ENCODE data around the gene MBNL2. TPM values are rescaled to one million over a fixed set of nuclear protein-coding genes. Genes with fewer than 3 reads are reported as not detected.

MBNL2 gene
- total and polyA plus RNA-seq, 10 of the 15 experiments (the other 5 are each of a cell fraction or from before 2014, with no cell fraction given) = 1.6 to 9.7 (median 6.7) TPM

DNA sequence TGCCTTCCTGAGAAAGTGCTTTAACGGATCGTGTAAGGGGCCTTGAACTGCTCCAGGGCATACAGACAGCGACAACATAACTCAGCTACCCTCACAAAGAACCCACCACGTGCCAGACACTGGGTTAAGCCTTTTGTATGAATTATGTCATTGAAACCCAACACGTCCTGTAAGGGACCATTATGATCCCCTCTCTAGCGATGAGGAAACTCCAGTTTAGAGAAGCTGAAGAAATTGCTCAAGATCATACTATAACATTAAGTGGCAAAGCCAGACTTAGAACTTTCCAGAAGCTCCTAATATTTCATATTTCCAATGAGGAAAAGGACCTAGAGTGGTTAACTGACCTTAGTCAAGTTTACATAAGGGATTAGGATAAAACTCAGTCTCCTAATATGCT lies 154.8 kb downstream of the MBNL2 start:
- Histone ChIP-seq H3K4me1 (ENCODE audit: control insufficient read depth, insufficient read depth, low read length) (no peaks in the 10 kb centered on the region), H3K9ac (ENCODE audit: control insufficient read depth, insufficient read depth, low read length) (no peak overlapping the region), H4K20me1 (ENCODE audit: control insufficient read depth, insufficient read depth) (no peaks in the 10 kb centered on the region), H2AFZ (ENCODE audit: control insufficient read depth, low read depth, low read length) (no peak overlapping the region), H3K36me3 (ENCODE audit: control insufficient read depth in 2 of 2, insufficient read depth in 2 of 2, low read length in 1 of 2) (no peaks in the 10 kb centered on the region), H3K79me2 (ENCODE audit: control insufficient read depth, insufficient read depth, low read length) (no peaks in the 10 kb centered on the region), H3K9me3 (replicated peaks; ENCODE audit: control insufficient read depth, insufficient read depth, low read length) (no peaks in the 10 kb centered on the region), H3K27me3 (replicated peaks in 1 of 2; ENCODE audit: control insufficient read depth in 2 of 2, insufficient read depth in 2 of 2, low read length in 1 of 2) (no peaks in the 10 kb centered on the region), H3K4me2 (ENCODE audit: control insufficient read depth, insufficient read depth) (no peak overlapping the region), H3K27ac (ENCODE audit: control insufficient read depth, insufficient read depth) (no peak overlapping the region), H3K4me3 (no peak overlapping the region)
- ATAC-seq (no peak), DNase-seq (ENCODE audit: low read depth, low spot score) (no peak), FAIRE-seq (no peak)
- WGBS (ENCODE audit: insufficient coverage, insufficient replicate concordance, low lambda C conversion rate, missing lambda C conversion rate) = 91% methylated on average over 6 of the region's 6 CpGs
- no TSS peak for BruUV-seq (replicated peaks)
- in situ Hi-C loops (cut with MboI) (no loop called here), intact Hi-C loops (cut with micrococcal nuclease; ENCODE audit: unreplicated experiment) (no loop called here)
- SMC1A ChIA-PET (ENCODE audit: uncharacterized antibody, unreplicated experiment) = interaction anchor here (0.6 kb wide), 1 partner anchor 88 kb away, joined by 3 read pairs; no protein-coding TSS in a partner anchor
- CTCF ChIA-PET = interaction anchor here (1.1 kb wide), 1 partner anchor 21 kb away, joined by 3 read pairs; no protein-coding TSS in a partner anchor
- RAD21 ChIA-PET (ENCODE audit: unreplicated experiment) = interaction anchor here (0.6 kb wide), 1 partner anchor 19 kb away, joined by 3 read pairs; no protein-coding TSS in a partner anchor
- POLR2A ChIA-PET = no interaction called here
- TF ChIP-seq EP300 (IDR thresholded peaks at IDR 0.05; ENCODE audit: borderline replicate concordance in 1 of 2, control insufficient read depth in 1 of 2, low read depth in 2 of 2, low read length in 2 of 2) (no peak), YBX1 (IDR thresholded peaks at IDR 0.05) (no peak), EED (IDR thresholded peaks at IDR 0.05; ENCODE audit: low read depth) (no peak), FOS (IDR thresholded peaks at IDR 0.05; ENCODE audit: borderline replicate concordance, extremely low read depth, insufficient read length) (no peak), BHLHE40 (IDR thresholded peaks at IDR 0.05; ENCODE audit: borderline replicate concordance in 1 of 2, low read depth in 2 of 2, low read length in 1 of 2) (no peak), GABPA (IDR thresholded peaks at IDR 0.05; ENCODE audit: low read depth) (no peak), BCL11A (IDR thresholded peaks at IDR 0.05; ENCODE audit: low read depth, low read length) (no peak), SMARCA5 (IDR thresholded peaks at IDR 0.05) (no peak), MTA3 (IDR thresholded peaks at IDR 0.05; ENCODE audit: borderline replicate concordance, low read length) (no peak), ZNF207 (IDR thresholded peaks at IDR 0.05; ENCODE audit: borderline replicate concordance) (no peak), POLR2AphosphoS5 (IDR thresholded peaks at IDR 0.05; ENCODE audit: low read length) (no peak), RAD21 (IDR thresholded peaks at IDR 0.05; ENCODE audit: insufficient read depth, low read depth, low read length) (no peak), RFX5 (IDR thresholded peaks at IDR 0.05; ENCODE audit: low read depth, low read length) (no peak), RELA (IDR thresholded peaks at IDR 0.05; ENCODE audit: borderline replicate concordance, partially characterized antibody) (no peak), NBN (IDR thresholded peaks at IDR 0.05) (no peak)
- TF ChIP-seq, protein P1, sequence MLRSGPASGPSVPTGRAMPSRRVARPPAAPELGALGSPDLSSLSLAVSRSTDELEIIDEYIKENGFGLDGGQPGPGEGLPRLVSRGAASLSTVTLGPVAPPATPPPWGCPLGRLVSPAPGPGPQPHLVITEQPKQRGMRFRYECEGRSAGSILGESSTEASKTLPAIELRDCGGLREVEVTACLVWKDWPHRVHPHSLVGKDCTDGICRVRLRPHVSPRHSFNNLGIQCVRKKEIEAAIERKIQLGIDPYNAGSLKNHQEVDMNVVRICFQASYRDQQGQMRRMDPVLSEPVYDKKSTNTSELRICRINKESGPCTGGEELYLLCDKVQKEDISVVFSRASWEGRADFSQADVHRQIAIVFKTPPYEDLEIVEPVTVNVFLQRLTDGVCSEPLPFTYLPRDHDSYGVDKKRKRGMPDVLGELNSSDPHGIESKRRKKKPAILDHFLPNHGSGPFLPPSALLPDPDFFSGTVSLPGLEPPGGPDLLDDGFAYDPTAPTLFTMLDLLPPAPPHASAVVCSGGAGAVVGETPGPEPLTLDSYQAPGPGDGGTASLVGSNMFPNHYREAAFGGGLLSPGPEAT (IDR thresholded peaks at IDR 0.05; ENCODE audit: low read depth) = no peak
- TF ChIP-seq, protein P2, sequence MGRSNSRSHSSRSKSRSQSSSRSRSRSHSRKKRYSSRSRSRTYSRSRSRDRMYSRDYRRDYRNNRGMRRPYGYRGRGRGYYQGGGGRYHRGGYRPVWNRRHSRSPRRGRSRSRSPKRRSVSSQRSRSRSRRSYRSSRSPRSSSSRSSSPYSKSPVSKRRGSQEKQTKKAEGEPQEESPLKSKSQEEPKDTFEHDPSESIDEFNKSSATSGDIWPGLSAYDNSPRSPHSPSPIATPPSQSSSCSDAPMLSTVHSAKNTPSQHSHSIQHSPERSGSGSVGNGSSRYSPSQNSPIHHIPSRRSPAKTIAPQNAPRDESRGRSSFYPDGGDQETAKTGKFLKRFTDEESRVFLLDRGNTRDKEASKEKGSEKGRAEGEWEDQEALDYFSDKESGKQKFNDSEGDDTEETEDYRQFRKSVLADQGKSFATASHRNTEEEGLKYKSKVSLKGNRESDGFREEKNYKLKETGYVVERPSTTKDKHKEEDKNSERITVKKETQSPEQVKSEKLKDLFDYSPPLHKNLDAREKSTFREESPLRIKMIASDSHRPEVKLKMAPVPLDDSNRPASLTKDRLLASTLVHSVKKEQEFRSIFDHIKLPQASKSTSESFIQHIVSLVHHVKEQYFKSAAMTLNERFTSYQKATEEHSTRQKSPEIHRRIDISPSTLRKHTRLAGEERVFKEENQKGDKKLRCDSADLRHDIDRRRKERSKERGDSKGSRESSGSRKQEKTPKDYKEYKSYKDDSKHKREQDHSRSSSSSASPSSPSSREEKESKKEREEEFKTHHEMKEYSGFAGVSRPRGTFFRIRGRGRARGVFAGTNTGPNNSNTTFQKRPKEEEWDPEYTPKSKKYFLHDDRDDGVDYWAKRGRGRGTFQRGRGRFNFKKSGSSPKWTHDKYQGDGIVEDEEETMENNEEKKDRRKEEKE (IDR thresholded peaks at IDR 0.05) = no peak
- TF ChIP-seq, protein P3, sequence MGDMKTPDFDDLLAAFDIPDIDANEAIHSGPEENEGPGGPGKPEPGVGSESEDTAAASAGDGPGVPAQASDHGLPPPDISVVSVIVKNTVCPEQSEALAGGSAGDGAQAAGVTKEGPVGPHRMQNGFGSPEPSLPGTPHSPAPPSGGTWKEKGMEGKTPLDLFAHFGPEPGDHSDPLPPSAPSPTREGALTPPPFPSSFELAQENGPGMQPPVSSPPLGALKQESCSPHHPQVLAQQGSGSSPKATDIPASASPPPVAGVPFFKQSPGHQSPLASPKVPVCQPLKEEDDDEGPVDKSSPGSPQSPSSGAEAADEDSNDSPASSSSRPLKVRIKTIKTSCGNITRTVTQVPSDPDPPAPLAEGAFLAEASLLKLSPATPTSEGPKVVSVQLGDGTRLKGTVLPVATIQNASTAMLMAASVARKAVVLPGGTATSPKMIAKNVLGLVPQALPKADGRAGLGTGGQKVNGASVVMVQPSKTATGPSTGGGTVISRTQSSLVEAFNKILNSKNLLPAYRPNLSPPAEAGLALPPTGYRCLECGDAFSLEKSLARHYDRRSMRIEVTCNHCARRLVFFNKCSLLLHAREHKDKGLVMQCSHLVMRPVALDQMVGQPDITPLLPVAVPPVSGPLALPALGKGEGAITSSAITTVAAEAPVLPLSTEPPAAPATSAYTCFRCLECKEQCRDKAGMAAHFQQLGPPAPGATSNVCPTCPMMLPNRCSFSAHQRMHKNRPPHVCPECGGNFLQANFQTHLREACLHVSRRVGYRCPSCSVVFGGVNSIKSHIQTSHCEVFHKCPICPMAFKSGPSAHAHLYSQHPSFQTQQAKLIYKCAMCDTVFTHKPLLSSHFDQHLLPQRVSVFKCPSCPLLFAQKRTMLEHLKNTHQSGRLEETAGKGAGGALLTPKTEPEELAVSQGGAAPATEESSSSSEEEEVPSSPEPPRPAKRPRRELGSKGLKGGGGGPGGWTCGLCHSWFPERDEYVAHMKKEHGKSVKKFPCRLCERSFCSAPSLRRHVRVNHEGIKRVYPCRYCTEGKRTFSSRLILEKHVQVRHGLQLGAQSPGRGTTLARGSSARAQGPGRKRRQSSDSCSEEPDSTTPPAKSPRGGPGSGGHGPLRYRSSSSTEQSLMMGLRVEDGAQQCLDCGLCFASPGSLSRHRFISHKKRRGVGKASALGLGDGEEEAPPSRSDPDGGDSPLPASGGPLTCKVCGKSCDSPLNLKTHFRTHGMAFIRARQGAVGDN (IDR thresholded peaks at IDR 0.05) = no peak

Data from GM12878 (cell line).